HG02642 (cell line): ENCODE results near the gene MESP2.

Experiments
- ATAC-seq: cut with Tn5 transposase; IDR thresholded peaks from one replicate; pipeline ENCODE4 v1.9.1; 2021; ENCODE audit warnings: mild to moderate bottlenecking; ENCODE audit not compliant: unreplicated experiment, poor library complexity

Gene MESP2

DNA sequence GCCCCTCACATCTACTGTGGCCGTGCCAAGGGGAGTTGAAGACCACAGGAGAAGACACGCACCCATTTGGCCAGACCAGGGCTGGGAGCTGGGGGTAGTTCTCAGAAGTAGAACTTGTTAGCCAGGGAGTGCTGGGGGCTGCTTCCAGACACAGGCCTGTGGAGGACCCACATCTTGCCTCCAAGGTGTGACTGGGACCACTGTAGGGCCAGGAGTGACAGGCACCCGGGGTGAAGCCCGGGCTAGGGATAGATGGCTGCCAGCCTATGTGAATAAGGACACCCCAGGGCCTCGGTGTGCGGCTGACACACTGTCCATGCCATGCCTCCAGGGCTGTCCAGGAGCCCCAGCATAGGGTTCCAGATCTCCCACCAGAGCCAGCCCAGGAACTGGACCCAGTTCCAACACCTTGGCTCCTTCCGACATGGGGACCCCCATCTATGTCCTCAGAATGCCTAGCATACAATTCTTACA is 36.8 kb downstream of the MESP2 start:
- no peak for ATAC-seq

DNA sequence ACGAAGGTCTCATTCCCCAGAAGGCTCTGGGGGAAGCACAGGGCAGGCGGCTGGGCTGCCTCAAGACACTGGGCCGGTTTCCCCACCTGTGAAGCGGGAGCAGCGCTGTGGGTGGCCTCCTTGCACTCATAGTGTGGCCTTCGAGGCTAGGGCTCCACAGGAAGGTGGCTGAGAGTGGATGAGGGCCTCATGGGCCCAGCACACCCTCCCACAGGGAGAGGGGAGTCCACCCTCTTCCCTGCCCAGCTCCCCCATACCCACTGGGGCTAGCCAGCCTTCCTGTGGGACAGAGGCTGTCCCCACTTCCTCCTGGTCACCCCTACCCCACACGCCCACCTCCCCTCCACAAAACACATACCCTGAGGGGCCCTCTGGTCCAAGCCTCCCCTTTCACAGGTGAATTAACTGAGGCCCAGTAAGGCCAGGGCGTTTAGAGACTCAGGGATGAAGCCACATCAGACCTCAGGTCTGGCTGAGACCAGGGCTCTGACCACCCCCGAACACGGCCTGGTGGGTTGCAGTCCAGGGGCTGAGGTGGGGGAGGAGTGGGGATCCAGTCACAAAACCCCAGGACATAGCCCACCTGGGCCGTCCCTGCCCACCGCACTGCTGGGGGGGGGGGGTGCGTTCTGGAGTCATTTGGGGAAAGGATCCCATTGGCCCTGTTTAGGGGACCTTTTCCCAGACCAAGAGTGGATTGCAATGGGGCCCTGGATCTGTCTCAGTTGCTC is 37.4 kb downstream of the MESP2 start:
- ATAC-seq: no peak

- no peak for ATAC-seq
Measured at GRCh38 chr15:89814112-89814742, 38.1 kb downstream of the MESP2 start.

DNA sequence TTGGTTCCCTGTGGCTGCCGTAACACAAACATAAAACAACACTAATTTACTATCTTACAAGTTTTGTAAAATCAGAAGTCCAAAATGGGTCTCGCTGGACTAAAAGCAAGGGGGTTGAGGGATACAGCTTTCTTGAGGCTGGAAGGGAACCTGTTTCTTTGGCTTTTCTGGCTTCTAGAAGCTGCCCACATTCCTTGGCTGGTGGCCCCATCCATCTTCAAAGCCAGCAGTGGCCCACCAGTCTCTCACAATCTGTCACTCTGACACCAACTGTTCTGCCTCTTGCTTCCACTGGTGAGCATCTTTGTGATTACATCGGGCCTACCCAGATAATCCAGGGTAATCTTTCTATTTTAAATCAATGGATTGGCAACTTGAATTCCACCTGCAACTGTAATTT is 39.6 kb downstream of the MESP2 start:
- ATAC-seq: no peak

DNA sequence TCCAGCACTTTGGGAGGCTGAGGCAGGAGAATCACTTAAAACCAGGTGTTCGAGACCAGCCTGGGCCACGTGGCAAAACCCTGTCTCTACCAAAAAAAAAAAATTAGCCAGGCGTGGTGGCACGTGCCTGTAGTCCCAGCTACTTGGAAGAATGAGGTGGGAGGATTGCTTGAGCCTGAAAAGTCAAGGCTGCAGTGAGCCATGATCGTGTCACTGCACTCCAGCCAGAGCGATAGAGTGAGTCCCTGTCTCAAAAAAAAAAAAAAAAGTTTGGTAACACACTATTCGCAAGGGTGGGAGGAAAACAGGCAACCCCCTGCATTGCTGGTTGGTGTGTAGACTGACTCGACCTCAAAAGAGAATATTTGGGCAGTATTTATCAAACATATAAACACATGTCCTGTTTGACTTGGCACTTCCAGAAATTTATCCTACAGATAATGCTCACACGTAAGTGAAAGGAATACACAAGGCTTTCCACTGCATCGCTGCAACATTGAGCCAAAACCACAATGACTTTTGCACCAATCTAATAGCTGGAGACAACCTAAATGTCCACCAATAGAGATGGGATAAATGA is 41.7 kb downstream of the MESP2 start:
- ATAC-seq: no peak

DNA sequence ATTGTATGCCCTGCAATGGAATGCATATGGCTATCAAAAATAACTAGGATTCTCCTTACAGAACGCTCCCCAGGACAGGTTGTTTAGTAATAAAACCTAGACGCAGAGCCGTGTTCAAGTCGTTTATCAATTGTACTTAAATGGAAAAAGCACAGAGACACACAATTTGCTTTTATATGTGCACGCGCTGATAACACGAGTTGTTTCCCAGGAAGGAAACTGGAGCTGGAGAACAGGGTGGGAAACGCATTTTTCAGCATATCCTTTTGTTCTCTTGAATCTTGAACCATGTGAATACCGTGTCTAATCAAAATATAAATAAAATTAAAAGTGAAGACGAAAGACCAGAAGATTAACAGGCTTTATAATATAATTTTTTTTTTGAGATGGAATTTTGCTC is 42.2 kb downstream of the MESP2 start:
- ATAC-seq: no peak

- no peak for ATAC-seq
Measured at GRCh38 chr15:89820666-89821611, 44.8 kb downstream of the MESP2 start.

GRCh38 chr15:89822026-89822425 is 45.9 kb downstream of the MESP2 start:
- no peak for ATAC-seq

DNA sequence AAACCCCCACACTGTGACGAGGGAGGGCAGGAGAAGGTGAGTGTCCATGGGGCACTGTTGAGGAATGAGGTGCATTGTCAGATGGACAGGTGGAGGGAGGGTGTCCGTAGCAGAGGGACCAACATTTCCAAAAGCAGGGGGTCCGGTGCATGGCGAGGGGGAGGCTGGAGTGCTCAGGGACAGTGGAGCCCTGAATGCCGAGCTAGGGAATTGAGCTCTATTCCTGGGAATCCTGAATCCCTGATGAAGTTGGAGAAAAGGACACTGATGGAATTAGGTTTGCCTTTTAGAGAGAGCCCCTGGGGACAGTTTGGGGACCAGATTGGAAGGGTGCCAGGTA is 46.4 kb downstream of the MESP2 start:
- no peak for ATAC-seq

GRCh38 chr15:89822951-89823711 is 47.0 kb downstream of the MESP2 start:
- ATAC-seq: no peak

- no peak for ATAC-seq
Measured at GRCh38 chr15:89823836-89824606, 47.9 kb downstream of the MESP2 start.

GRCh38 chr15:89824607-89824867 is 48.4 kb downstream of the MESP2 start:
- no peak for ATAC-seq

DNA sequence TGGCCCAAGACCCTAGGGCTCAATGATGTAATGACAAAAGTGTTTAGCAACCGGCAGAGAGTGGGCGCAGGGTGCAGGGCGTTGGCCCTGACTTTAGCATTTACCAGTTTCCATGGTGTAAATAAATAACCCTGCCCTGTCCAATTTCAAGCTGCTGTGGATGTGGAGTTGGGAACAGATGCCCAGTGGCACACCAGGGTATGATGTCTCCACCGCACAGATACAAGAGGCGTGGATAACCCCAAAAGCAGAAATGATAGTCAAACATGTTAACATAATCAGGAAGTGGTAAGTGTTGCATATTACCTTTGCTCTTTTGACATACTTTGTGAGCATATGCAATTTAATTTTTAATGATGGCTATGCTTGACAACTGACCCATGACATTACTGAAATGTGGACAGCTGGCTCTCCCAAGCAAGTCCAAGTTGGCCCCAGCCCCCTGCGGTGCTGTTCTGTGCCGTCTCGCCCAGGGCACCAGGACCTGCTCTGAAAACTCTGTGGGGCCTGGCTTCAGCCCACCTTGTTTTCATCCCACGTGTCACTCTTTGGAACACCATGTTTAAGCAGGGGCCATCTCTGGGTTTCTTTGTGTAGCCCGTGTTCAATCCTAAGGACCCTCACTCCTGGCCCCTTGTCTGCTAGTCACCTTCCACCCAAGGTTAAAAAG is 49.3 kb downstream of the MESP2 start:
- no peak for ATAC-seq

DNA sequence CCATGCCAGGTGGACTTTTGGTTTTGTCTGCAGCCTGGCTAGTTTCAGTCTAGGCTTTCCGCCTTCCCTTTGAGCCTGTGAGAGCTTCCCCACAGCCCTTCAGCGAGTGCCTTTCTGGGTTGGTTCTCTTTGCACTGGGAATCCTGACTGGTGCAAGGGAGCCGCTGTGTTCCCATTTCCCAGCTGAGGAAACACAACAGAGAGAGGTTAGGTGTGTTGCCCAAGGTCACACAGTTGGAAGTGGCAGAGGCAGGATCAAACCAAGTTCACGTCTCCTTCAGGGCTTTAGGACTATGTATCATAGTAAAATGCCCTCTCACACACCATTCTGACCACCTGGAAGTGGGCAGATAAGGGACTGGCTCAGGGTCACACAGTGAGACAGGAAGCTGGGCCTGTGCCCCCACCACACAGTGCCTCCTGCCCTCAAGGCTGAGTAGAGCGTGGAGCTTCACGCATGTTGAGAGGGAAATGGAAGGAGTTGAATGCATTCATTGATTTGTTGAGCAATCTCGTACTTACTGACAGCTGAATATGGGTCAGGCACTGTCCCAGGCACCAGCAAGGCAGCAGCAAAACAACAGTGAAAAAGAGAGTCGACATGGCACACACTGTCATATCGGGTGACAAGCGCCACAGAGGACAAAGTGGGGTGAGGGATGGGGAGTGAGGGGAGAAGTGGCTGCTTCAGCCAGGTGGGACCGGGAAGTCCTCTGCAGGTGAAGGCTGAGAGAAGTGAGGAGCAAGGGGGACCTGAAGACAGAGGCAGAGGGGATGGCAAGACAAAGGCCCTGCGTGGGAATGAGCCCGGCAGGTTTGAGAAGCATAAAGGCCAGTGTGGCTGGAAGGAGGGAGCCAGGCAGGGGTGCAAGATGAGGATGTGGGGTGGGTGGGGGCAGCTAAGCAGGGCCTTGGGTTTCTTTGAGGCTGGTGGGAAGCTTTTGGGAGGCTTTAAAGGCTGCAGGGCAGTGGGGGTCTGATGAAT is 50.8 kb downstream of the MESP2 start:
- no peak for ATAC-seq

DNA sequence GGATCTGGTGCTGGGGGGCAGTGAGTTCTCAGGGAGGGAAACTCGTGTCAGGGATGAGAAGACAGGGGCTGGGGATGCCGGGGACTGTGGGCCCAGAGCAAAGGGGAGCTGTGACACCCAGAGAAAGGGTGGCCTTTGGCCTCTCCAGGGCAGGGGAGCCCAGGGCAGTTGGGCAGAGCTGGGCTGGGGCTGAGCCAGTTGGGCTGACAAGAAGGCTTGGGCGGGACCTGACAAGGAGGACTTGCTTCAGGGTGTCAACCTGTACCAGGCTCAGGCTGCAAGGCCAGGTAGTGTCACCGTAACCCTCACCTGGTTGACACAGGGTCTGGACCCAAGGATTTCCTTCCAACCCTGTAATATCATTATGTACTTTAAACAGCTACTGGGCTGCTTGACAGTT is 51.7 kb downstream of the MESP2 start:
- no peak for ATAC-seq
